HG03095 (cell line): ENCODE data around the gene SLC6A3.

ENCODE experiments used
- ATAC-seq: cut with Tn5 transposase; IDR thresholded peaks from one replicate; pipeline ENCODE4 v1.9.1; 2021; ENCODE audit warnings: moderate library complexity; ENCODE audit not compliant: unreplicated experiment

SLC6A3 gene

GRCh38 chr5:1356873-1357787 lies 88.1 kb downstream of the SLC6A3 start:
- no peak for ATAC-seq

- no peak for ATAC-seq
Measured at GRCh38 chr5:1354576-1354975, 90.7 kb downstream of the SLC6A3 start.

- ATAC-seq: no peak
Measured at GRCh38 chr5:1352231-1353219, 92.7 kb downstream of the SLC6A3 start.

GRCh38 chr5:1351156-1351555 lies 94.1 kb downstream of the SLC6A3 start:
- ATAC-seq: no peak

GRCh38 chr5:1349246-1349645 lies 96.0 kb downstream of the SLC6A3 start:
- ATAC-seq: no peak

GRCh38 chr5:1348986-1349245 lies 96.3 kb downstream of the SLC6A3 start:
- no peak for ATAC-seq

- no peak for ATAC-seq
Measured at GRCh38 chr5:1347571-1347970, 97.7 kb downstream of the SLC6A3 start.

- no peak for ATAC-seq
Measured at GRCh38 chr5:1346627-1347440, 98.4 kb downstream of the SLC6A3 start.

- ATAC-seq: no peak
Measured at GRCh38 chr5:1345876-1346626, 99.2 kb downstream of the SLC6A3 start.

GRCh38 chr5:1344975-1345838 lies 100.0 kb downstream of the SLC6A3 start, which contains the start of gene CLPTM1L:
TSS of gene CLPTM1L (minus strand) at chr5:1345099. CDS start at chr5:1344841, 258 bp downstream.
- ATAC-seq: peak; percentile 67

- peak; percentile 9 for ATAC-seq
Measured at GRCh38 chr5:1343931-1344901, 101.0 kb downstream of the SLC6A3 start.

- ATAC-seq: no peak
Measured at GRCh38 chr5:1343315-1343751, 101.9 kb downstream of the SLC6A3 start.
